GM19463 (cell line): ENCODE results near the gene ST6GALNAC2.

ENCODE experiments used
- ATAC-seq: cut with Tn5 transposase; IDR thresholded peaks from one replicate; pipeline ENCODE4 v1.9.1; 2021; ENCODE audit warnings: mild to moderate bottlenecking, moderate library complexity; ENCODE audit not compliant: unreplicated experiment

Gene ST6GALNAC2

GRCh38 chr17:76557368-76558197, 28.1 kb downstream of the ST6GALNAC2 start:
- ATAC-seq = peak; percentile 84

- ATAC-seq = peak; percentile 22
These were observed 28.8 kb downstream of the ST6GALNAC2 start for GRCh38 chr17:76556765-76557367.

- no peak for ATAC-seq
These were observed 31.5 kb downstream of the ST6GALNAC2 start for GRCh38 chr17:76554131-76554530.

- no peak for ATAC-seq
These were observed 32.3 kb downstream of the ST6GALNAC2 start for GRCh38 chr17:76553178-76553908.

GRCh38 chr17:76551685-76552084, 34.0 kb downstream of the ST6GALNAC2 start:
- no peak for ATAC-seq

GRCh38 chr17:76550712-76551615, 34.7 kb downstream of the ST6GALNAC2 start:
- no peak for ATAC-seq

GRCh38 chr17:76549539-76549938, 36.1 kb downstream of the ST6GALNAC2 start:
- ATAC-seq = no peak

- no peak for ATAC-seq
These were observed 36.5 kb downstream of the ST6GALNAC2 start for GRCh38 chr17:76549215-76549518.

GRCh38 chr17:76548378-76549214, 37.1 kb downstream of the ST6GALNAC2 start:
- no peak for ATAC-seq

- ATAC-seq = no peak
These were observed 37.9 kb downstream of the ST6GALNAC2 start for GRCh38 chr17:76547642-76548202.

GRCh38 chr17:76547183-76547641, 38.4 kb downstream of the ST6GALNAC2 start:
- no peak for ATAC-seq

GRCh38 chr17:76546556-76547182, 39.0 kb downstream of the ST6GALNAC2 start:
- ATAC-seq = no peak

GRCh38 chr17:76545918-76546555, 39.6 kb downstream of the ST6GALNAC2 start:
- no peak for ATAC-seq

- no peak for ATAC-seq
These were observed 40.9 kb downstream of the ST6GALNAC2 start for GRCh38 chr17:76544546-76545365.

GRCh38 chr17:76543826-76544545, 41.7 kb downstream of the ST6GALNAC2 start:
- ATAC-seq = no peak

GRCh38 chr17:76543482-76543825, 42.2 kb downstream of the ST6GALNAC2 start:
- ATAC-seq = no peak

GRCh38 chr17:76542984-76543383, 42.7 kb downstream of the ST6GALNAC2 start:
- no peak for ATAC-seq
